ENCODE data around the gene ZNF776. TPM values are rescaled to one million over a fixed set of nuclear protein-coding genes. Genes with fewer than 3 reads are reported as not detected.

ZNF776 gene
- 8.9 and 9.9 TPM in 2 replicates for polyA plus RNA-seq (2013)

- H4K91ac ChIP-seq (ENCODE audit: low read depth, low read length): peak within 1 kb of the TSS; percentile 89
- peak within 1 kb of the TSS; percentile 90 for H3K14ac ChIP-seq (ENCODE audit: low read length)
- peaks cover 9 to 18% of the 10 kb centered on the region in 2 experiments for H3K36me3 ChIP-seq (ENCODE audit: control insufficient read depth in 1 of 2, insufficient read depth in 2 of 2, low read length in 2 of 2)
- no peaks in the 10 kb centered on the region for H3K27me3 ChIP-seq (ENCODE audit: insufficient read depth, low read length)
- peak within 1 kb of the TSS; percentile 6 for H2AK5ac ChIP-seq (ENCODE audit: low read length)
- peak within 1 kb of the TSS; percentile 88 for H2BK120ac ChIP-seq (ENCODE audit: insufficient read depth, low read length, poor library complexity)
- peak within 1 kb of the TSS; percentile 85 for H2AFZ ChIP-seq (ENCODE audit: insufficient read depth, low read length, poor library complexity)
- peak within 1 kb of the TSS; percentile 96 for H4K12ac ChIP-seq (ENCODE audit: low read depth, low read length)
- peaks cover 4% of the 10 kb centered on the region for H3K79me1 ChIP-seq (ENCODE audit: low read length)
- peak within 1 kb of the TSS; percentile 94 for H3K4me3 ChIP-seq (ENCODE audit: low read depth, low read length)
- H2BK12ac ChIP-seq (ENCODE audit: low read length): no peak within 1 kb of the TSS
- H3K18ac ChIP-seq (ENCODE audit: low read length): peak within 1 kb of the TSS; percentile 88
- no peaks in the 10 kb centered on the region for H3K9me3 ChIP-seq (ENCODE audit: insufficient read depth, low read depth, low read length)
- peak within 1 kb of the TSS; percentile 85 for H3K4ac ChIP-seq (ENCODE audit: low read depth, low read length)
- no CpG with 5 or more reads among the region's 51 CpGs for WGBS (ENCODE audit: extremely low coverage, insufficient coverage, insufficient read length)
- peak within 1 kb of the TSS; percentile 66 for H3K27ac ChIP-seq (ENCODE audit: low read depth, low read length)
- H2BK5ac ChIP-seq (ENCODE audit: low read depth, low read length, poor library complexity): peak within 1 kb of the TSS; percentile 77
- H3K9ac ChIP-seq (ENCODE audit: low read length): peak within 1 kb of the TSS; percentile 92
- H4K8ac ChIP-seq (ENCODE audit: low read depth, low read length): peak within 1 kb of the TSS; percentile 94
- peak within 1 kb of the TSS; percentile 80 for H3K4me2 ChIP-seq (ENCODE audit: low read length)
- peaks cover 15% of the 10 kb centered on the region for H3K79me2 ChIP-seq (ENCODE audit: control insufficient read depth, insufficient read depth, low read length, poor library complexity)
- peaks cover 4 to 5% of the 10 kb centered on the region in 2 experiments for H3K4me1 ChIP-seq (ENCODE audit: control insufficient read depth in 1 of 2, insufficient read depth in 2 of 2, low read length in 2 of 2)
- peak; percentile 91 to 98 for DNase-seq
- no peak within 1 kb of the TSS for H3K23ac ChIP-seq (ENCODE audit: low read length)
These were observed at the start of gene ZNF776 for GRCh38 chr19:57746580-57747471. Gene ZNF776, plus strand, starts transcription at chr19:57746815. Its CDS starts 244 bp downstream, at chr19:57747059.

GRCh38 chr19:57701625-57702024 is 45.0 kb upstream of the ZNF776 start:
- Histone ChIP-seq H3K4me2 (ENCODE audit: low read length) (no peak overlapping the region), H4K91ac (ENCODE audit: low read depth, low read length) (no peak overlapping the region), H3K23ac (ENCODE audit: low read length) (no peak overlapping the region), H3K79me1 (ENCODE audit: low read length) (no peaks in the 10 kb centered on the region), H3K14ac (ENCODE audit: low read length) (no peak overlapping the region), H4K8ac (ENCODE audit: low read depth, low read length) (no peak overlapping the region), H3K18ac (ENCODE audit: low read length) (no peak overlapping the region), H3K4ac (ENCODE audit: low read depth, low read length) (no peak overlapping the region), H2BK120ac (ENCODE audit: insufficient read depth, low read length, poor library complexity) (no peak overlapping the region), H3K27me3 (ENCODE audit: insufficient read depth, low read length) (no peaks in the 10 kb centered on the region), H3K79me2 (ENCODE audit: control insufficient read depth, insufficient read depth, low read length, poor library complexity) (no peaks in the 10 kb centered on the region), H3K27ac (ENCODE audit: low read depth, low read length) (no peak overlapping the region), H3K4me3 (ENCODE audit: low read depth, low read length) (no peak overlapping the region), H3K36me3 (ENCODE audit: control insufficient read depth in 1 of 2, insufficient read depth in 2 of 2, low read length in 2 of 2) (peaks cover 18 to 58% of the 10 kb centered on the region in 2 experiments), H3K4me1 (ENCODE audit: control insufficient read depth in 1 of 2, insufficient read depth in 2 of 2, low read length in 2 of 2) (no peaks in the 10 kb centered on the region), H2AK5ac (ENCODE audit: low read length) (no peak overlapping the region), H2BK12ac (ENCODE audit: low read length) (no peak overlapping the region), H4K12ac (ENCODE audit: low read depth, low read length) (no peak overlapping the region), H3K9ac (ENCODE audit: low read length) (no peak overlapping the region), H2BK5ac (ENCODE audit: low read depth, low read length, poor library complexity) (no peak overlapping the region), H3K9me3 (ENCODE audit: insufficient read depth, low read depth, low read length) (no peaks in the 10 kb centered on the region), H2AFZ (ENCODE audit: insufficient read depth, low read length, poor library complexity) (no peak overlapping the region)
- no peak for DNase-seq
- no CpG with 5 or more reads among the region's 6 CpGs for WGBS (ENCODE audit: extremely low coverage, insufficient coverage, insufficient read length)

GRCh38 chr19:57706346-57706745 is 40.3 kb upstream of the ZNF776 start:
- Histone ChIP-seq H2AK5ac (ENCODE audit: low read length) (no peak overlapping the region), H2BK5ac (ENCODE audit: low read depth, low read length, poor library complexity) (no peak overlapping the region), H3K4me3 (ENCODE audit: low read depth, low read length) (no peak overlapping the region), H3K14ac (ENCODE audit: low read length) (no peak overlapping the region), H3K18ac (ENCODE audit: low read length) (no peak overlapping the region), H4K12ac (ENCODE audit: low read depth, low read length) (no peak overlapping the region), H2BK12ac (ENCODE audit: low read length) (no peak overlapping the region), H3K27me3 (ENCODE audit: insufficient read depth, low read length) (no peaks in the 10 kb centered on the region), H3K36me3 (ENCODE audit: control insufficient read depth in 1 of 2, insufficient read depth in 2 of 2, low read length in 2 of 2) (peaks cover 12 to 37% of the 10 kb centered on the region in 2 experiments), H3K4ac (ENCODE audit: low read depth, low read length) (peak overlapping the region; percentile 28), H4K91ac (ENCODE audit: low read depth, low read length) (no peak overlapping the region), H3K27ac (ENCODE audit: low read depth, low read length) (no peak overlapping the region), H3K4me1 (ENCODE audit: control insufficient read depth in 1 of 2, insufficient read depth in 2 of 2, low read length in 2 of 2) (peaks cover 9% of the 10 kb centered on the region in 2 experiments), H3K9ac (ENCODE audit: low read length) (no peak overlapping the region), H4K8ac (ENCODE audit: low read depth, low read length) (no peak overlapping the region), H3K4me2 (ENCODE audit: low read length) (no peak overlapping the region), H2BK120ac (ENCODE audit: insufficient read depth, low read length, poor library complexity) (no peak overlapping the region), H3K79me2 (ENCODE audit: control insufficient read depth, insufficient read depth, low read length, poor library complexity) (peaks cover 10% of the 10 kb centered on the region), H2AFZ (ENCODE audit: insufficient read depth, low read length, poor library complexity) (no peak overlapping the region), H3K9me3 (ENCODE audit: insufficient read depth, low read depth, low read length) (no peaks in the 10 kb centered on the region), H3K79me1 (ENCODE audit: low read length) (peaks cover 5% of the 10 kb centered on the region), H3K23ac (ENCODE audit: low read length) (no peak overlapping the region)
- WGBS (ENCODE audit: extremely low coverage, insufficient coverage, insufficient read length): no CpG with 5 or more reads among the region's 1 CpG
- DNase-seq: no peak

- Histone ChIP-seq H3K79me1 (ENCODE audit: low read length) (peaks cover 5% of the 10 kb centered on the region), H3K4ac (ENCODE audit: low read depth, low read length) (peak within 1 kb of the TSS; percentile 41), H2BK12ac (ENCODE audit: low read length) (no peak within 1 kb of the TSS), H4K12ac (ENCODE audit: low read depth, low read length) (peak within 1 kb of the TSS; percentile 94), H4K91ac (ENCODE audit: low read depth, low read length) (peak within 1 kb of the TSS; percentile 82), H3K4me3 (ENCODE audit: low read depth, low read length) (peak within 1 kb of the TSS; percentile 79), H3K9me3 (ENCODE audit: insufficient read depth, low read depth, low read length) (no peaks in the 10 kb centered on the region), H3K27me3 (ENCODE audit: insufficient read depth, low read length) (no peaks in the 10 kb centered on the region), H3K9ac (ENCODE audit: low read length) (peak within 1 kb of the TSS; percentile 49), H3K23ac (ENCODE audit: low read length) (no peak within 1 kb of the TSS), H3K36me3 (ENCODE audit: control insufficient read depth in 1 of 2, insufficient read depth in 2 of 2, low read length in 2 of 2) (peaks cover 5 to 18% of the 10 kb centered on the region in 2 experiments), H3K18ac (ENCODE audit: low read length) (peak within 1 kb of the TSS; percentile 90), H3K14ac (ENCODE audit: low read length) (peak within 1 kb of the TSS; percentile 88), H3K4me1 (ENCODE audit: control insufficient read depth in 1 of 2, insufficient read depth in 2 of 2, low read length in 2 of 2) (peaks cover 9% of the 10 kb centered on the region in 2 experiments), H2BK120ac (ENCODE audit: insufficient read depth, low read length, poor library complexity) (peak within 1 kb of the TSS; percentile 39), H4K8ac (ENCODE audit: low read depth, low read length) (peak within 1 kb of the TSS; percentile 95), H3K27ac (ENCODE audit: low read depth, low read length) (peak within 1 kb of the TSS; percentile 1), H3K79me2 (ENCODE audit: control insufficient read depth, insufficient read depth, low read length, poor library complexity) (peaks cover 10% of the 10 kb centered on the region), H2AK5ac (ENCODE audit: low read length) (peak within 1 kb of the TSS; percentile 31), H2BK5ac (ENCODE audit: low read depth, low read length, poor library complexity) (peak within 1 kb of the TSS; percentile 49), H2AFZ (ENCODE audit: insufficient read depth, low read length, poor library complexity) (peak within 1 kb of the TSS; percentile 87), H3K4me2 (ENCODE audit: low read length) (peak within 1 kb of the TSS; percentile 73)
- no CpG with 5 or more reads among the region's 53 CpGs for WGBS (ENCODE audit: extremely low coverage, insufficient coverage, insufficient read length)
- peak in 1 of 2 donors; percentile 18 for DNase-seq
These were observed 37.8 kb upstream of the ZNF776 start, which contains the start of gene ZNF154 for GRCh38 chr19:57708641-57709361. Gene ZNF154, minus strand, starts transcription at chr19:57709204. Its CDS starts 233 bp downstream, at chr19:57708971.
